ENCODE measurements around the gene CCDC190. TPM values are rescaled to one million over a fixed set of nuclear protein-coding genes. Genes with fewer than 3 reads are reported as not detected.
"Not testable (repeated sequence)": the region's sequence is repeated elsewhere in the genome, so short reads cannot be mapped to it uniquely, and the experiment has no call there.

The CCDC190 gene
- total RNA-seq, 2 experiments from 2014 or later: not detected

GRCh38 chr1:162822391-162823200 lies 38.4 kb downstream of the CCDC190 start:
- H3K4me3 Mint-ChIP-seq: peak overlapping the region; percentile 60
- no peak overlapping the region for H3K27ac Mint-ChIP-seq
- ChIA-PET CTCF (interaction anchor here (1.4 kb wide), 1 partner anchor 26 kb away, joined by 3 read pairs; no protein-coding TSS in a partner anchor), POLR2A (no interaction called here)
- no peaks in the 10 kb centered on the region for H3K9me3 Mint-ChIP-seq
- H3K27me3 Mint-ChIP-seq: peaks cover 39% of the 10 kb centered on the region
- peak; percentile 40 for ATAC-seq
- intact Hi-C loops (cut with micrococcal nuclease): no loop called here
- peak; percentile 22 for DNase-seq
- TF ChIP-seq, protein P1, sequence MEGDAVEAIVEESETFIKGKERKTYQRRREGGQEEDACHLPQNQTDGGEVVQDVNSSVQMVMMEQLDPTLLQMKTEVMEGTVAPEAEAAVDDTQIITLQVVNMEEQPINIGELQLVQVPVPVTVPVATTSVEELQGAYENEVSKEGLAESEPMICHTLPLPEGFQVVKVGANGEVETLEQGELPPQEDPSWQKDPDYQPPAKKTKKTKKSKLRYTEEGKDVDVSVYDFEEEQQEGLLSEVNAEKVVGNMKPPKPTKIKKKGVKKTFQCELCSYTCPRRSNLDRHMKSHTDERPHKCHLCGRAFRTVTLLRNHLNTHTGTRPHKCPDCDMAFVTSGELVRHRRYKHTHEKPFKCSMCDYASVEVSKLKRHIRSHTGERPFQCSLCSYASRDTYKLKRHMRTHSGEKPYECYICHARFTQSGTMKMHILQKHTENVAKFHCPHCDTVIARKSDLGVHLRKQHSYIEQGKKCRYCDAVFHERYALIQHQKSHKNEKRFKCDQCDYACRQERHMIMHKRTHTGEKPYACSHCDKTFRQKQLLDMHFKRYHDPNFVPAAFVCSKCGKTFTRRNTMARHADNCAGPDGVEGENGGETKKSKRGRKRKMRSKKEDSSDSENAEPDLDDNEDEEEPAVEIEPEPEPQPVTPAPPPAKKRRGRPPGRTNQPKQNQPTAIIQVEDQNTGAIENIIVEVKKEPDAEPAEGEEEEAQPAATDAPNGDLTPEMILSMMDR (IDR thresholded peaks at IDR 0.05): no peak
- H3K4me1 Mint-ChIP-seq (ENCODE audit: low read depth): peaks cover 19% of the 10 kb centered on the region
- no peaks in the 10 kb centered on the region for H3K36me3 Mint-ChIP-seq (ENCODE audit: low read depth)

DNA sequence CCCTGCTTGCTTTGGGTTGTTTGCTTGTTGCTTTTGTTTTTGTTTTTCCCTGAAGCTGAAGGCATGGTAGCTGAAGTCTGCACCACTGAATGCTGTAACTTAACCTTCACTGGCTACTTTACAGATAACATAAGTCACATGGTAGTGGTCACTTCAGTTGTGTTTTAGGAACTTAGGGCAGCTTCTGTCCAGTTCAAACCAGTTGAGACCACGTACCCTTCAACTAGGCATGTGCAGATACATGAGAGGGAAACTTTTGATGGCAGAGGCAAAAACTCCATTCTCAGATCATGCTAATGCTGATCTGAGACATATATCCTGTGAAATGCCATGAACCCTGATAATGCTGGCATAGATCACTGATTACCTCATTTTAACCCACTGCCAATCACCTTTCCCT lies 42.3 kb downstream of the CCDC190 start:
- POLR2A ChIA-PET; CTCF ChIA-PET; DNase-seq; ATAC-seq; H3K27ac Mint-ChIP-seq; intact Hi-C loops (cut with micrococcal nuclease); H3K9me3 Mint-ChIP-seq; H3K36me3 Mint-ChIP-seq (ENCODE audit: low read depth); H3K4me3 Mint-ChIP-seq: not testable (repeated sequence)
- Mint-ChIP-seq H3K27me3 (peaks cover 19% of the 10 kb centered on the region), H3K4me1 (ENCODE audit: low read depth) (peaks cover 17% of the 10 kb centered on the region)

DNA sequence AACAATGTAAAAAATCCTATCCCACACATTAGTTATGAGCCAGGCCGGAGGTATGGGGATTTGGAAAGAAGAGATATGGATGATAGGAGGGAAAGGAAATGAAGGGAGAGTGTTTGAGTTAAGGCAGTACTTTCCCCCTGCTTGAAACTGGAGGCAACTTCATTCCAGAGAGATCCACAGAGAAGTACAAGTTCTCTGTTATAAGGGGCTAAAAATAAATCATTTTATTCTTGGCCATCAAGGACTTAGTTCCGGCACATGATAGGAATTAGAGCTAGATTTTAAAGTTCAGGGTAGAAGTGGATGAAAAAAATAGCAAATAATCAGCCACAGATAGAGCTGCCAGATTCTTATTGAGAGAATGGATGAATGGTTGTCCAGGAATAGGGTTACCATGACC lies 42.8 kb downstream of the CCDC190 start:
- ATAC-seq; H3K4me3 Mint-ChIP-seq; intact Hi-C loops (cut with micrococcal nuclease); CTCF ChIA-PET; H3K27ac Mint-ChIP-seq; POLR2A ChIA-PET; H3K36me3 Mint-ChIP-seq (ENCODE audit: low read depth); DNase-seq; H3K9me3 Mint-ChIP-seq: not testable (repeated sequence)
- H3K27me3 Mint-ChIP-seq: peaks cover 16% of the 10 kb centered on the region
- peaks cover 13% of the 10 kb centered on the region for H3K4me1 Mint-ChIP-seq (ENCODE audit: low read depth)

GRCh38 chr1:162812357-162812756 lies 48.6 kb downstream of the CCDC190 start:
- ATAC-seq; H3K4me1 Mint-ChIP-seq (ENCODE audit: low read depth); H3K27me3 Mint-ChIP-seq; H3K4me3 Mint-ChIP-seq; POLR2A ChIA-PET; H3K27ac Mint-ChIP-seq; CTCF ChIA-PET; H3K9me3 Mint-ChIP-seq; DNase-seq; intact Hi-C loops (cut with micrococcal nuclease): not testable (repeated sequence)
- peaks cover 28% of the 10 kb centered on the region for H3K36me3 Mint-ChIP-seq (ENCODE audit: low read depth)

GRCh38 chr1:162807503-162807902 lies 53.5 kb downstream of the CCDC190 start:
- peaks cover 52% of the 10 kb centered on the region for H3K36me3 Mint-ChIP-seq (ENCODE audit: low read depth)
- intact Hi-C loops (cut with micrococcal nuclease); H3K4me1 Mint-ChIP-seq (ENCODE audit: low read depth); H3K9me3 Mint-ChIP-seq; CTCF ChIA-PET; ATAC-seq; H3K27me3 Mint-ChIP-seq; POLR2A ChIA-PET; H3K4me3 Mint-ChIP-seq; H3K27ac Mint-ChIP-seq; DNase-seq: not testable (repeated sequence)

Other genes with a start within 250 kb of the CCDC190 start
- under 1 TPM; 0.31 to 0.45 TPM for gene DDR2, start 228.7 kb downstream of the CCDC190 start, total RNA-seq
- gene HSD17B7, start 70.5 kb downstream of the CCDC190 start, total RNA-seq: 10 to 100 TPM; 28.8 to 31.1 TPM
- gene RGS4, start 208.2 kb upstream of the CCDC190 start, total RNA-seq: not detected

Data from activated CD8-positive, alpha-beta T cell treated with anti-CD3 and anti-CD28 coated beads for 36 hours (primary cell).